Inflammatory macrophage treated with lipopolysaccharide for 1 hour (primary cell): ENCODE results near the gene TDRD9.
"Not testable (repeated sequence)": the region's sequence is repeated elsewhere in the genome, so short reads cannot be mapped to it uniquely, and the experiment has no call there.

Source experiments
- DNase-seq, 2 donors: peaks; one replicate each; pipeline ENCODE4 v3.0.0-alpha.2; 2020 to 2022

Gene TDRD9, protein sequence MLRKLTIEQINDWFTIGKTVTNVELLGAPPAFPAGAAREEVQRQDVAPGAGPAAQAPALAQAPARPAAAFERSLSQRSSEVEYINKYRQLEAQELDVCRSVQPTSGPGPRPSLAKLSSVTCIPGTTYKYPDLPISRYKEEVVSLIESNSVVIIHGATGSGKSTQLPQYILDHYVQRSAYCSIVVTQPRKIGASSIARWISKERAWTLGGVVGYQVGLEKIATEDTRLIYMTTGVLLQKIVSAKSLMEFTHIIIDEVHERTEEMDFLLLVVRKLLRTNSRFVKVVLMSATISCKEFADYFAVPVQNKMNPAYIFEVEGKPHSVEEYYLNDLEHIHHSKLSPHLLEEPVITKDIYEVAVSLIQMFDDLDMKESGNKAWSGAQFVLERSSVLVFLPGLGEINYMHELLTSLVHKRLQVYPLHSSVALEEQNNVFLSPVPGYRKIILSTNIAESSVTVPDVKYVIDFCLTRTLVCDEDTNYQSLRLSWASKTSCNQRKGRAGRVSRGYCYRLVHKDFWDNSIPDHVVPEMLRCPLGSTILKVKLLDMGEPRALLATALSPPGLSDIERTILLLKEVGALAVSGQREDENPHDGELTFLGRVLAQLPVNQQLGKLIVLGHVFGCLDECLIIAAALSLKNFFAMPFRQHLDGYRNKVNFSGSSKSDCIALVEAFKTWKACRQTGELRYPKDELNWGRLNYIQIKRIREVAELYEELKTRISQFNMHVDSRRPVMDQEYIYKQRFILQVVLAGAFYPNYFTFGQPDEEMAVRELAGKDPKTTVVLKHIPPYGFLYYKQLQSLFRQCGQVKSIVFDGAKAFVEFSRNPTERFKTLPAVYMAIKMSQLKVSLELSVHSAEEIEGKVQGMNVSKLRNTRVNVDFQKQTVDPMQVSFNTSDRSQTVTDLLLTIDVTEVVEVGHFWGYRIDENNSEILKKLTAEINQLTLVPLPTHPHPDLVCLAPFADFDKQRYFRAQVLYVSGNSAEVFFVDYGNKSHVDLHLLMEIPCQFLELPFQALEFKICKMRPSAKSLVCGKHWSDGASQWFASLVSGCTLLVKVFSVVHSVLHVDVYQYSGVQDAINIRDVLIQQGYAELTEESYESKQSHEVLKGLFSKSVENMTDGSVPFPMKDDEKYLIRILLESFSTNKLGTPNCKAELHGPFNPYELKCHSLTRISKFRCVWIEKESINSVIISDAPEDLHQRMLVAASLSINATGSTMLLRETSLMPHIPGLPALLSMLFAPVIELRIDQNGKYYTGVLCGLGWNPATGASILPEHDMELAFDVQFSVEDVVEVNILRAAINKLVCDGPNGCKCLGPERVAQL (N-terminal part only)

DNA sequence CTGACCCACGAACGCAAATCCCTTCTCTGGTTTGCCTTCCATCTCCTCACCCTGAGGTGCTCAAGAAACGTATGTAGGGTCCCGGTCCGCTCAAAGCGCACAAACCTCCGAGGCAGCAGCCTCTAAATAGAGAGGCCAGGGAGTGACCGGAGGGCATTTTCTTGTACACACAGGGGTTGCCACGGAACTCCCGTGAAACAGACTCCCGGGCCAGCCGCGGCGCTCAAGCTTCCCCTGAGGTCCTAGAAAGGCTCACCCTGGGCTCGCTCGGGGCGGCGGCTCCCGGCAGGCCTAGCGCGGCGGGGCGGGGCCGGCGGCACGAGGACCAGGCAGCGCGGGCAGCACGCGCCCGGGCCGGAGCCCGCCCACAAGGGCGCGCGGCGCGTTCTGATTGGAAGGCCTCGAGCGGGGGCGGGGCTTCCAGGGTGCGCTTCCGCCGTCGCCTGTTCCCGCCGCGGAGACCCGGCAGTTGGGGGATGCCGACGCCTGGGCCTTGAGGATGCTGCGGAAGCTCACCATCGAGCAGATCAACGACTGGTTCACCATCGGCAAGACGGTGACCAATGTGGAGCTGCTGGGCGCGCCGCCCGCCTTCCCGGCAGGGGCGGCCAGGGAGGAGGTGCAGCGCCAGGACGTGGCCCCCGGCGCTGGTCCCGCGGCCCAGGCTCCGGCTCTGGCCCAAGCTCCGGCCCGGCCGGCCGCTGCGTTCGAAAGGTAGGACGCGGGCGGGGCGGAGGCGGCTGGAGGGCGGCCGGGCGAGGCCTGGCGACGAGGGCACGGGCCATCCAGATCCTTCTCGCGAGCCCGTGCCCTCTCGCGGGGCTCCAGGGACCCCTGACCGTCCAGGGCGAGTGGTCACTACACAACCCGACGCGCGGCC is at the start of gene TDRD9:
TDRD9 (plus strand) TSS at position 446 of the 880 bp plus-strand sequence; CDS start at position 500, 54 bp downstream.
- DNase-seq: no peak

DNA sequence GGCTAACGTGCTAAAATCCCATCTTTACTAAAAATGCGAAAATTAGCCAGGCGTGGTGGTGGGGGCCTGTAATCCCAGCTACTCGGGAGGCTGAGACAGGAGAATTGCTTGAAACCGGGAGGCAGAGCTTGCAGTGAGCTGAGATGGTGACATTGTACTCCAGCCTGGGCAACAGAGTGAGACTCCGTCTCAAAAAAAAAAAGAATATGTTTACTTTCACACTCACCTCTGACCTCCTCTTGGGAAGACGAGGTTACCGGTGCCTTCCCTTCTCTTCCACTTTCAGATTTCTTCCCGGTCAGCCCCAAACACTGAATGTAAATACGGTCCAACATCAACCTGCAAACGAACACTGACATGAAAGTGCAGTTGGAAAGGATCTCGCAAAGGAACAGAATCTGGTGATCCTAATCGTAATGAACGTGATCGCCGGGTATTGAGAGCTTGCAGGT is 49.1 kb upstream of the TDRD9 start:
- no peak for DNase-seq

DNA sequence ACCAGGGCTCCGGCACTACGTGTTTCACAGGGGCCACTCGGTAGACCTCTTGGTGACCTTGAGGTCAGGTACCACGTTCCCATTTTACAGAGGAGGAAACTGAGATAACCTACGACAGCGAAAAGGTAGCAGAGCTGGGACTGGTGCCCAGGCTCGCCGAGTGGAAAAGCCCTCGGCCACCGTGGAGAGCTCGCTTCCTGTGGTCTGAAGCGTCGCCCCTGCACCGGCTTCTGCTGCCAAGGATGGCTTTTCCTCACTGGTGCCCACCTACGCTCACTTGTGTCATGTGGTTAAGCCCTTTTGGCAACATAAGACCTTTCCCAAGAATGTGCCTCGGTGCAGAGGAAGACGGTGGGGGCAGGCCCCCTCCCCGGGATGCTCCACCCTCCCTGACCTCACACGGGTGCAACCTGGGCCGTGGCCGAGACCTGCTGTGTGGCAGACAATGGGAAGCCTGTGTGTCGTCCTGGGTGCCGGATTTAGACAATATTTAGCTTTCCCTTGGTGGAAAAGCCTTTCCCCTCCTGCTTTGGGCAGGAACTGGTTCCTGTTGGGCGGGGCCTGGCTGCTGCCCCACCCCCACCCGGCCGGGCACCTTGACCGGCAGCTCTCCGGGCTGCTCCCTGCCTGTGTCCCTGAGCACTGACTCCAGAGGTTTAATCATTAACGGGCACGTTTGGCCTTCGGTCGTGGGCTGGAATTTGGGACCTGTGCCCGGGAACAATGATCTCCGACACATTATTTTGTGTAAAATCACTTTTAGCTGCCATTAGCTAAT is 48.5 kb upstream of the TDRD9 start:
- peak in 1 of 2 donors; percentile 44 for DNase-seq

DNA sequence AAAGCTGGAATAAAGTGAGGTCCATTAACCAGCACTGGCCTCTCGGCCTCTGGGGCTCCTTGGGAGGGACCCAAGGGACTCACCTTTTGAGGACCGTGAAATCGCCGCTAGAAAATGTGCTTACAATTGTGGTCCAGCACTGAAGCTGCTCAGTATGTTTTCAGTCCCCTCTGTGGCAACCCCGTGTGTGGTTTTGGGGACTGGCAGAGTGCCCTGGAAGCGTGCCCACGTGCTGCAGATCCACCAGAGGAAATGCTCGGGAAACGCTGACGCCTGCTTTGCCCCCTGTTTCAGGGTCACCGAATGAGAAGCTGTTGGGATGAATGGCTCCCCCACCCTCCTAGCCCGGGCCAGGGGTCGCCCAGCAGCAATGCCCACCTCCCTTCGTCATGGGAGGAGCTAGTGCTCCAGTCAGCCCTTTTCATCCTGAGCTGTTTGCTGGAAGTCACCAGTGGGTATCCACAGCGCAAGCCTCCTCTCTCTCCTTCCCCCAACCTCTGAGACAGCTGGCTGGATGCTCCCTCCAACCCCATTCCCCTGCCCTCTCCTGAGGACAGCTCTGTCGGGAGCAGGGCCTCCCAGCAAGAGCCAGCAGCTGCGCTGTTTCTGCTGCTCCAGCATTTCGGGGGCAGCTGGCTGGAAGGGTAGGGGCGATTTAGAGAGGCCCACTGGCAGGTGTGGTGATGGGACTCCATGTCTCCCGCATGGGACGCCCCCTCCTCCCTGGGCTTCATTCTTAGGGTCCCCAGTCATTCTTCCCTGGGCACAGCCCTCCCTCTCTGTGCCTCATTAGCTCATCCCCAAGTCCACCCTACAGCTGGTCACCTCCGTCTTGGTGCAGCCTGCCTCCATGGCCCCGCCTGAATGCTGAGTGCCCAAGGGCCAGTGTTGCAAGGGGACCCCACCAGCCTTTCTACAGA is 47.6 kb upstream of the TDRD9 start:
- DNase-seq: peak; percentile 25 to 43

DNA sequence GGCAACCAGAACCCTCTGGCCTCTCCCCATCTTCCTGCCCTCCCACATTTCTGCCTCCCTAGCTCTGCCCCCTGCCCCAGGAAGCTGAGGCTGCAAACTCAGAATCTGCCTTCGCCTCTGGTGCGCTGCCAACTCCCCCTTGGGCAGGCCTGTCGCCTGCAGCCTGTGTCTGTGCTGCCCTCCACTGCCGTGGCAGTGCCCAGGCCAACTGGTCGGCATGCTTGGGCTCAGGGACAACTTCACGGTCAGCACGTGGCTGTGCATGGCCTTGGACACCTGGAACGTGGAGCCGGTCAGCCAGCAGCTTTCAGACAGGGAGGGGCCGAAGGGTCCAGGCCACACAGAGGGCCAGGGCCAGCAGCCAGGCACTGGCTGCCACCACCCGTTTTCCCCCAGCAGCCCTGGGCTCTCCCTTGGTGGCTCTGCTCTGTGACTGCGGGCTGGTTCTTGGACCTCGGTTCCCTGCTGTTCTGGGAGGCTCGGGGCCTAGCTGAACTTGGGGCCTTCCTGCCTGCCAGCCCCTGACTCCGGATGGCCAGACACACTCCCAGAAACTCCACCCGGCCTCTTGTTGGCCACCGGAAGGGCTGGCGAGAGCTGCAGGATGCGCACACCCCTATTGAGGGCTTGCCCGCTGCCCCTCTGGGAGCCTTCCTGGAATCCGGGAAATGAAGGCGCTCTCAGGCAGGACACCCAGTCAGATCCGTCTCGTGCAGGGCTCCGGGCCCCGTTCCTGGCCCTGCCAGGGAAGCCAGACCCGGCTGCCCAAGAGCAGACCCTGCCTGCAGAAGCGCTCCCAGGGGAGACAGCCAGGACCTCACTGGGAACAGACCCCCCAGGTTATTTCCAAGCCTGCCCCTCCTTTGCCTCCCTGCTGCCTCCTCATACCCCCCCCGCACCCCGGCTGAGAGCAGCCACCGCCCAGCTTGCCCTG is 46.7 kb upstream of the TDRD9 start:
- no peak for DNase-seq

DNA sequence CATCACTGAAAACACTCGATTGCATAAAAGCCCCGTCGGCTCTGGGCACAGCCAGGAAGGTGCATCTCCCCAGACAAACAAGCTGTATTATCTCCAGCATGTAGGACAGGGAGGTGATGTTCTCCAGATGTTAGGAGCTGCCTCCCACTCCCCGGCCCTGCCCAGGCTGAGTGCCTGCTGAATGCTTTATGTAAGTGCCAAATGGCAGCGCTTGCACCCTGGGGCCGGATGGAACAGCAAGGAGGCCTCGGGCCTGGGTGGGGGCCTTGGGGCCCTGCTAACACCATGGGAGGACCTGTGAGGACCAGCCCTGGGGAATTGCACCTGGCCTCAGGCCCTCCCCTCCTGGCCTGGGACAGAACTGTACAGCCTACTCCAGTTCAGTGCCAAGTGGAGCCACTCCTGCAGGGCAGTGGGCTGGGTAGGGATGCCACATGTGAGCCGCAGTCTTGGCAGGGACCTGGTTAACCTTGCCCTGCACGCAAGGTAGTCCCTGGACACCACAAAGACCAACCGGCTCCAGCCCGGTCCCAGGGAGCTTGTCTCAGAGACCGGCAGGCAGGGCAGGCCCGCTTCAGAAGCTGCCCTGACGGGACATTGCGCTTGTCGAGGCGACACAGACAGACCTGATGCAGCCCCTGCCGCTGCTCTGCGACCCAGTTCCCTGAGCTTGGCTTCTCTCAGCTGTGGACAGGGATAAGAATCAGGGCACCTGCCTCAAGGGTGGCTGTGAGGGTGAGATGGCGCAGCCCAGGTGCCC is 45.6 kb upstream of the TDRD9 start:
- DNase-seq: no peak

DNA sequence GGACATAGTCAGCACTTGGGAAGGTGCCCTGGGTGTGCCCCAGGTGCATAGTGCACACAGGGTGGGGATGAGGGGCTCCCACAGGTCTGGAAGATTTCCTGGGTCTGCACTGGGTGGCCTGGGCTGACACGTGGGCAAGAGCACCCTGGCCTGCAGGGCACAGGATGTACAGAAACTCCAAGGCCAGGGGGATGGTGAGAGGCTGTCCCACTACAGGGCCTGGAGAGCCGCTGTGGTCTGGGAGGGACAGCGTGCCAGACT is 45.1 kb upstream of the TDRD9 start:
- no peak for DNase-seq

DNA sequence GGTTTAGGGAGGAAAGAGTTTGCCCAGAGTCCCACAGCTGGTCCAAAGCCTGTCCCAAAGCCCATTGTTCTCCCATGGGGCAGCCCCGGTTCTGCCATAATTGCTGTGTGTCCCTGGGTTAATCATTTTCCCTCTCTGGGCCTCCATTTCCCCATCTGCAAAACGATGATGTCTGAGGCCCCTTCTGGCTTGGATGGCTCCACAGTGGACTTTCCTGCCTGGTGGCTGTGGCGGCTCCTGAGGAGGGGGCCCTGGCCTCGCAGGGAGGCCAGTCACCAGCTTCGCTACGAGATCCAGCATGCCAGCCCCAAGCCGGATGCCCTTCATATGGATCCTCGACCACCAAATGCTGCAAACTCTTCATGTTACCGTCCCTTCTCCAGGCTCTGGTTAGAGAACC is 43.4 kb upstream of the TDRD9 start:
- no peak for DNase-seq

DNA sequence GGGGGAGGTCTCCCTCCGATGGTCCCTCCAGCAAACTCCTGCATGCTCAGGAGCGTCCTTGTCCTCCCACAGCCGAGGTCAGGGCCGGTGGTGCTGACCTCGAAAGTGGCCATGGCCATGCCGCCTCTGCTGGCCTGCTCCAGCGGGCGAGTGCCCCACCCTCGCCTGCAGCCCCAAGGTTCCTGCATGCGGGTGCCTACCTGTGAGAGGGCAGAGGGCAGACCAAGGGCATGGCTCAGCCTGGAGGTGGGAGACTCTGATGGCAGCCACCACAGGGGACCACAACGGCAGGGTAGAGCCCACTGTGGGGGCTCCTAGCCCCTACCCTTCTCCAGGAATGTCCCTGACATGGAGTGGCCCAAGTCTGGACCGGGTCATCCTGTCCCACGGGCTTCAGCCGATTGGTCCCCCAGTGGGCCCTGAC is 42.7 kb upstream of the TDRD9 start:
- DNase-seq: no peak

DNA sequence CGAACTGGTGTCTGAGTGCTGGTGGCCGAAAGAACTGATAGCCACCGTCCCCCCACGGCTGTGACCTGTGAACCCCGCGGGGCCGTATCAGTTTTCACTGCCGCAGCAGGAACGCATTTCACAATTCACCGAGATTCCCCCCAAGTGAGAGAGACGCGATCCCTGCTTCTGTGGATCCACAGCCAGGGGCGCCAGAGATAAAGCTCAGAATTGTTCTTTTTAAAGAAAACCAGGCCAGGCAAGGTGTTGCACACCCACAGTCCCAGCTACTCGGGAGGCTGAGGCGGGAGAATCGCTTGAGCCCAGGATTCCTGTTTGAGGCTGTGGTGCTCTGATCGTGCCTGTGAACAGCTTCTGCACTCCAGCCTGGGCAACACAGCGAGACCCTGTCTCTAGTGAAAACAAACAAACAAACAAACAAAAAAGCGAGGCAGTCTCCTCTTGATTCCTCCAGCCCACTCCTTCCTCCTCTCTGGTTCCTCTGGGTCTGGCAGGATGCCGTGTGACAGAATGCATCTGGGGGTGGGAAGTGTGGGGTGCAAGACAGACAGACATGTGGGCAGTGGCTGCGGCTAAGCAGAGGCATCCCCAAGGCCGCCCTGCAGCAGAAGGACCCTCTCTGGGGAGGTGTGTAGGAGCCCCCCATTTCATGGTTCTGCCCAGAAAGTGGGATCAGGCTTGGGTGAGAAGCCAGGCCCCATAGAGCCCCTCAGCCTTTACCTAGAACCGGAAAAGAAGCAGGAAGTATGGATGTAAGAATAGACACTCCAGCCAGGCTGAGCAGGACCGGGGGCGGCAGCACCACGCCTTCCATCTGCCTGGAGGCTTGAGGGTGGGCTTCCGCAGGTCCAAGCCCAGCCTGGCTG is 41.7 kb upstream of the TDRD9 start:
- DNase-seq: peak; percentile 48 to 59

DNA sequence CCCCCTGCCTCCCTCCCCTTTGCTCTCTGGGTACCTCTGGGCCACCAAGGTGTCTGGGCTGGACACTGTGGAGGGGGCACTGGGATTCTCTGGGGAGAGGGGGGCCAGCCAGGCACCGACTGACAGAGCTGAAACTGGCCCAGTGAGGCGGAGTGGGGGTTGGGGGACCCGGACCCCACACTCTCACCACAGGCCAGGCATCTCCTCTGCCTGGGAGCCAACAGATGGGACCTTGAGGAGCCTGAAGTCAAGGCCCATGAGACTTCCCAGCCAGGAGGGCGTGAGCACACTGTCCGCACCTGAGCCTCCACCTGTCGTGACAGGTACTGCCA is 41.1 kb upstream of the TDRD9 start:
- no peak for DNase-seq

DNA sequence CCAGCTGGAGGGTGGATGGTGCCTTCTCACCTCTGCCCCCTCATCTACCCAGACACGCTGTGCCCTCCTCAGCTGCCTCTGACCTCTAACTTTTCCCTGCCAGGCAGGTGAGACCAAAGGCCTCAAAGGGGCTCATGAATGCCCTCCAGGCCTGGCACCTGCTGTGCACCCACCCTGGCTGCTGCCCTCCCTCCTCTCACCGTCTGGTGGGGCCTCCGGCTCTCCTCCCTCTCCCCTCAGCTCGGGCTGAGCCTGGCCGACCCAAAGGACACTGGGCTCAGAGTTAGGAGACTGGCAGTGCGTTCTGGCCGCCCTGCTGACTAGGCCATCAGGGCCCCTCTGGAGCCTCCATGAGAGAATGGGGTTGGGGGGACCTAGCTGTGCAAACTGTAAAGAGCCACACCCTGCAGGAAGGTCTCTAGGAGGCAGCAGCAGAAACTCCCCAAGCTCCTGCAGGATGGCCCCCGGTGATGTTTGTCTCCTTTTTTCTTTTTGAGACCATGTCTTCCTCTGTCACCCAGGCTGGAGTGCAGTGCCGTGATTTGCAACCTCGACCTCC is 40.6 kb upstream of the TDRD9 start:
- no peak for DNase-seq

DNA sequence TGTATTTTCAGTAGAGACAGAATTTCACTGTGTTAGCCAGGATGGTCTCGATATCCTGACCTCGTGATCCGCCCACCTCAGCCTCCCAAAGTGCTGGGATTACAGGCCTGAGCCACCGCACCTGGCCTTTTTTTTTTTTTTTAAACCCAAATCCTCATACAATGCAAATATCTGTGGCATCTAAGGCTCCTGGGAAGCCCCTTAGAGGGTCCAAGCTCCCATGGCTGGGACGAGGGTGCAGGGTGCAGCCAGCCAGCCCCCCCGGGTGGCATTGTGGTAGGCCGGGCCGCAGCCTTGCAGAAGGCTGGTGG is 39.3 kb upstream of the TDRD9 start:
- DNase-seq: not testable (repeated sequence)

DNA sequence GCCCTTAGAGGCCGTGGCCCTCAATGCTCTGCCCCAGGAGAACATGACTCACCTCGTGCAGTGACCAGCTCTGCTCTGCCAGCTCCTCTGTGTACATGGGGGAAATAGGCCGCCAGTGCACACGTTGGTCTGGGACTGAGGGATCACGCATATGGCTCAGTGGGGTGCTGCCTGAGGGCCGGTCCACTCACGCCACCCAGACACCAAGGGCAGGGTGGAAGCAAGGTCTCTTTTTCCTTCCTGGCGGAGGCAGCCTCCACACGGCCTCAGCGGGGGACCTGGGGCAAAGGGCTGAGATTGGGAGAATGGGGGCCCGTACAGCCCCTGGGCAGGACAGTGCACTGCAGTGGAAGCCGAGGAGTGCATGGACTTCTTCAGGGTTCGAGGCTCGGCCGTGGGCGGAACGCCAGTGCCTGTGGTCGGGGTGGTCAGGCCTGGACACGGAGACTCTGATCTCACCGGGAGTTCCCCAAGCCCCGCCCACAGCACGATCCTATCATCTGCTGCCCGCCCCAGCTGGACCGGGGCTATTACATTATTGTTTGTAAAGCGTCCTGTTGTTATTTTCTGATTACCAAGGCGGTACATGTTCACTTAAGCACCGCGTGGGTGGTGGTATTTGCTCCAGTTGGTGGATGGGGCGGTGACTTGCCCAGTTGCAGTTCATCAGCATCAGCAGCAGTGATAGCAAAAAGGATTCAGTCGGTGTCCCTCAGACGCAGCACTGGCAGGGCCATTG is 38.8 kb upstream of the TDRD9 start:
- DNase-seq: peak; percentile 87 to 98

DNA sequence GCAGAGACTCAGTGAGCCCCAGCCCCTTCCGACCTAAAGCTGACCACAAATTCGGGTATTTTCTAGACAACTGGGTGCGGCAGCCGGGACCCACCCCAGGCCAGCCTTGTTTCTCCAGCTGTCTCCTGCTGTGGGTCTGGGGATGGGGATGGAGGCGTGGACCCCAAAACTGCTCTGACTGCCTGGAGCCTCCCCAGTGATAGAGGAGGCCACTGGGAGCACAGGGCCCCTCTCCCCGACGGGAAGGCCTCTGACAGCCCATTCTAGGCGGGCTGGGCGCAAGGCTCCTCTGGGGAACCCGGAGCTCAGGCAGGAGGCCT is 38.2 kb upstream of the TDRD9 start:
- DNase-seq: no peak

DNA sequence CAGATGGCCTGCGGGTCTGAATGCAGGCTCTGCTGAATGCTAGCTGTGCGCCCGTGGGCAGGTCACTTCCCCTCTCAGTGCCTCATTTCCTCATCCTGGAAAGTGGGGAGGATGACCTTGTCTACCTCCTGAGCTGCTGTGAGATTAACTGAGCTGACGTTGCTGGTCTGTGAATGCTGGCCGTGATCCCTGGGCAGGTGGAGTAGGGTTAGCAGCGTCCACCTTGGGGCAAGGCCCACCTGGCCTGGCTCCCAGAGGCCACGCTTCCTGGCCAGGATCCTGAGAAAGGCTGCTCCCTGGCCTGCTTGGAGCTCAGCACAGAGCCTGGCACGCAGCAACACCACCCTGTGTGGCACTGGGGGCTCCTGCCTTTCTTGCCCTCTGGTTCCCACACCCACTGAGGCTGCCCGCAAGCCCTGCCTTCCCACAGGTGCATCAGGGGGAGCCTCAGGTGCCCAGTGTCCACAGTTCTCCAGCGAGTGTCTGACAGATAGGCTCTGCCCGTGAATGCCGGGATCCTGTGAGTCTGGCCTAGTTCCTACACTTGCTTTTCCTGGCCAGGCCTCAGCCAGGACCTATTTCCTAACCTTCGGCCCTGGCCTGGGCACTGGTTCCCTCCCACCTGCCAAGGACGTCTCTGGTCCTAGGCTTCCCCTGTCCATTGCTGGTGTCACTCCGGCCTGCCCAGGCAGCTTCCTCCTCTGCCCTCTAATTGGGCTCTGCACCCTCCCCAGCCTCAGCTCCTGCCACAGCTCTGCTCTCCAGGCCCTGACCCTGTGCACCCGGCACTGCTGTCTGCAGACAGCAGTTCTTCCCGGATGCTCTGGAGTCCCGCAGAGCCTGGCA is 37.2 kb upstream of the TDRD9 start:
- peak; percentile 77 to 79 for DNase-seq
